ENCODE measurements around the gene RAP1GAP.

The RAP1GAP gene

GRCh38 chr1:21550097-21550496 is 119.1 kb downstream of the RAP1GAP start:
- Histone ChIP-seq H3K27ac (ENCODE audit: low read depth, low read length, poor library complexity, severe bottlenecking) (no peak overlapping the region), H2AFZ (ENCODE audit: low read length) (no peak overlapping the region), H3K79me2 (ENCODE audit: insufficient read depth, low read length) (no peaks in the 10 kb centered on the region), H3K36me3 (ENCODE audit: insufficient read depth, low read length) (no peaks in the 10 kb centered on the region), H3K27me3 (ENCODE audit: insufficient read depth, low read length) (no peaks in the 10 kb centered on the region), H3K4me3 (ENCODE audit: low read depth, low read length, poor library complexity, severe bottlenecking) (no peak overlapping the region), H3K4me1 (ENCODE audit: insufficient read depth, low read length, severe bottlenecking) (no peaks in the 10 kb centered on the region), H4K20me1 (ENCODE audit: insufficient read depth, low read length) (no peaks in the 10 kb centered on the region), H3K4me2 (ENCODE audit: low read length) (no peak overlapping the region), H3F3A (ENCODE audit: insufficient read depth, low read length) (no peaks in the 10 kb centered on the region), H3K9me2 (ENCODE audit: low read depth, low read length) (no peaks in the 10 kb centered on the region), H3K9me3 (ENCODE audit: low read length) (no peaks in the 10 kb centered on the region), H3K9ac (ENCODE audit: low read length) (no peak overlapping the region)
- TF ChIP-seq, protein P1, sequence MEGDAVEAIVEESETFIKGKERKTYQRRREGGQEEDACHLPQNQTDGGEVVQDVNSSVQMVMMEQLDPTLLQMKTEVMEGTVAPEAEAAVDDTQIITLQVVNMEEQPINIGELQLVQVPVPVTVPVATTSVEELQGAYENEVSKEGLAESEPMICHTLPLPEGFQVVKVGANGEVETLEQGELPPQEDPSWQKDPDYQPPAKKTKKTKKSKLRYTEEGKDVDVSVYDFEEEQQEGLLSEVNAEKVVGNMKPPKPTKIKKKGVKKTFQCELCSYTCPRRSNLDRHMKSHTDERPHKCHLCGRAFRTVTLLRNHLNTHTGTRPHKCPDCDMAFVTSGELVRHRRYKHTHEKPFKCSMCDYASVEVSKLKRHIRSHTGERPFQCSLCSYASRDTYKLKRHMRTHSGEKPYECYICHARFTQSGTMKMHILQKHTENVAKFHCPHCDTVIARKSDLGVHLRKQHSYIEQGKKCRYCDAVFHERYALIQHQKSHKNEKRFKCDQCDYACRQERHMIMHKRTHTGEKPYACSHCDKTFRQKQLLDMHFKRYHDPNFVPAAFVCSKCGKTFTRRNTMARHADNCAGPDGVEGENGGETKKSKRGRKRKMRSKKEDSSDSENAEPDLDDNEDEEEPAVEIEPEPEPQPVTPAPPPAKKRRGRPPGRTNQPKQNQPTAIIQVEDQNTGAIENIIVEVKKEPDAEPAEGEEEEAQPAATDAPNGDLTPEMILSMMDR (IDR thresholded peaks at IDR 0.05; ENCODE audit: low read length): no peak
- TF ChIP-seq EZH2 (IDR thresholded peaks at IDR 0.05; ENCODE audit: borderline replicate concordance, low read length): no peak

DNA sequence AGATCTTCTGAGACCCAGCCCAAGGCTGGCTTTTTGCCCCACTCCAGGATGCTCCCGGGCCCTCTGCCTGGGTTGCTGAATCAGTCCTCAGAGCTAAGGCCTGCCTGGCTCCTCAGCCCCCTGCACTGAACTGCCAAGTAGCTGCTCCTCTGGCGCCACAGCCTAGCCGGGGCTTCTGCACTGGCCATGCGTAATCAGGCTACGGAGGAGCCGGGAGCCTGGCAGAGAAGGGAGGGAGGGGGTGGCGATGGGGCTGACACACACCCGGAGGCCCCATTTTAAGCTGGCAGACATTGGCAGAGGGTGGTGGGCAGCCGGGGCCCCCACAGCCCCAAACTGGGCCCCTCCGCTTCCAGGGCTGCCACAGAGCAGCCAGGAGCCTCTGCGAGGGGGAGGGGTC is 121.3 kb downstream of the RAP1GAP start:
- H3K4me1 ChIP-seq (ENCODE audit: insufficient read depth, low read length, severe bottlenecking): no peaks in the 10 kb centered on the region

More for the DNA sequence above, 121.3 kb downstream of the RAP1GAP start:
- TF ChIP-seq EZH2 (IDR thresholded peaks at IDR 0.05; ENCODE audit: borderline replicate concordance, low read length): no peak
- TF ChIP-seq, protein P1 (IDR thresholded peaks at IDR 0.05; ENCODE audit: low read length): no peak
- Histone ChIP-seq H3K9me2 (ENCODE audit: low read depth, low read length) (no peaks in the 10 kb centered on the region), H2AFZ (ENCODE audit: low read length) (no peak overlapping the region), H3F3A (ENCODE audit: insufficient read depth, low read length) (no peaks in the 10 kb centered on the region), H3K9ac (ENCODE audit: low read length) (no peak overlapping the region), H4K20me1 (ENCODE audit: insufficient read depth, low read length) (no peaks in the 10 kb centered on the region), H3K4me3 (ENCODE audit: low read depth, low read length, poor library complexity, severe bottlenecking) (no peak overlapping the region), H3K27me3 (ENCODE audit: insufficient read depth, low read length) (0 out of 2 replicates have a peak, but pooled peaks cover 8% of the 10 kb centered on the region), H3K9me3 (ENCODE audit: low read length) (no peaks in the 10 kb centered on the region), H3K79me2 (ENCODE audit: insufficient read depth, low read length) (no peaks in the 10 kb centered on the region), H3K36me3 (ENCODE audit: insufficient read depth, low read length) (no peaks in the 10 kb centered on the region), H3K27ac (ENCODE audit: low read depth, low read length, poor library complexity, severe bottlenecking) (no peak overlapping the region), H3K4me2 (ENCODE audit: low read length) (no peak overlapping the region)
